HG02885 (cell line): Measurements from ENCODE around the gene MSMP.

Experiments used
- ATAC-seq: cut with Tn5 transposase; IDR thresholded peaks from one replicate; pipeline ENCODE4 v1.9.1; 2021; ENCODE audit warnings: mild to moderate bottlenecking; ENCODE audit not compliant: unreplicated experiment, poor library complexity

The MSMP gene

GRCh38 chr9:35703906-35704672, 50.0 kb downstream of the MSMP start:
- ATAC-seq = no peak
